Left colon (tissue), 2 donors: Measurements from ENCODE around the gene HLA-B. TPM values are rescaled to one million over a fixed set of nuclear protein-coding genes. Genes with fewer than 3 reads are reported as not detected.

Experiments used
- ATAC-seq: fragments of 200-7000 bp; cut with Tn5 transposase; one replicate; pipeline ENCODE4 v1.9.1; 2020; ENCODE audit warnings: mild to moderate bottlenecking, moderate library complexity
- DNase-seq, 2 donors: peaks; one replicate each; pipeline ENCODE4 v3.0.0-alpha.2; 2020
- intact Hi-C, 2 donors: fragments of 100-400 bp; cut with DNase I in 1 of 2; cut with micrococcal nuclease in 1 of 2; formaldehyde crosslinking; loops; one replicate each; pipeline versions ENCODE4 v1.11.2 to v1.14.0; 2022; cut with DNase I, micrococcal nuclease
- microRNA-seq, 2 donors: library from miRNA; unstranded; fragments of <30 nt; microRNA quantifications; one replicate each; pipeline versions ENCODE4 v1.1.0 to v1.2.0, GENCODE V29; 2020
- total RNA-seq, 2 donors: library from RNA; stranded (reverse); fragmentation: NEBNext Ultra II Directional; extraction: Animal tissue kit (Norgen Biotek cat#: 25700); gene quantifications; one replicate each; pipeline ENCODE4 v1.2.1, GENCODE V29; 2021
- donor health status: DM: no; HTN: no; CAD: no.
- donor health status: DM: yes; HTN: yes; CAD: no.

Gene HLA-B
- total RNA-seq, 2 donors from 2014 or later, result 1,508 to 2,239 TPM

GRCh38 chr6:31336896-31337496 lies 20.0 kb downstream of the HLA-B start:
- intact Hi-C loops, result no loop called here
- ATAC-seq (no peak), DNase-seq (no peak)

GRCh38 chr6:31332637-31333602 lies 24.1 kb downstream of the HLA-B start:
- no peak for ATAC-seq
- intact Hi-C loops, result no loop called here
- no peak for DNase-seq

GRCh38 chr6:31328355-31328960 lies 28.5 kb downstream of the HLA-B start:
- DNase-seq, result no peak
- intact Hi-C loops, result no loop called here
- ATAC-seq, result no peak

GRCh38 chr6:31321820-31322219 lies 35.2 kb downstream of the HLA-B start:
- ATAC-seq, result peak; percentile 34

GRCh38 chr6:31321005-31321707 lies 35.8 kb downstream of the HLA-B start:
- no peak for ATAC-seq
- DNase-seq, result no peak
- intact Hi-C loops, result no loop called here

More at GRCh38 chr6:31321820-31322219, 35.2 kb downstream of the HLA-B start:
- DNase-seq, result peak in 1 of 2 donors; percentile 10
- intact Hi-C loops, result no loop called here

GRCh38 chr6:31317036-31317435 lies 39.9 kb downstream of the HLA-B start:
- intact Hi-C loops, result no loop called here
- DNase-seq, result no peak
- no peak for ATAC-seq

GRCh38 chr6:31309641-31310040 lies 47.3 kb downstream of the HLA-B start:
- DNase-seq (no peak), ATAC-seq (no peak)
- intact Hi-C loops, result no loop called here

- intact Hi-C loops, result no loop called here
- ATAC-seq, result no peak
- peak in 1 of 2 donors; percentile 11 for DNase-seq
These were observed 48.2 kb downstream of the HLA-B start for GRCh38 chr6:31308845-31309175.

GRCh38 chr6:31308050-31308844 lies 48.7 kb downstream of the HLA-B start:
- ATAC-seq (peak; percentile 97), DNase-seq (peak; percentile 67 to 69)
- intact Hi-C loops, result no loop called here

GRCh38 chr6:31307669-31308049 lies 49.3 kb downstream of the HLA-B start:
- intact Hi-C loops, result no loop called here
- ATAC-seq, result no peak

GRCh38 chr6:31305703-31306219 lies 51.2 kb downstream of the HLA-B start:
- intact Hi-C loops, result no loop called here
- no peak for DNase-seq
- no peak for ATAC-seq

More at GRCh38 chr6:31307669-31308049, 49.3 kb downstream of the HLA-B start:
- DNase-seq, result peak in 1 of 2 donors; percentile 8

- ATAC-seq, result no peak
- intact Hi-C loops, result no loop called here
- no peak for DNase-seq
These were observed 52.3 kb downstream of the HLA-B start for GRCh38 chr6:31304683-31305082.

Small RNA genes lying within 50 kb of the gene (microRNA-seq; reads per million reads assigned to microRNA genes)
- gene MIR6891, result 0 to 1.1 reads per million in 2 donors

Other genes starting within 250 kb of the HLA-B start
- gene C6orf15, start 244.6 kb downstream of the HLA-B start, total RNA-seq, result not detected
- 1 to 10 TPM; 4.9 to 6.7 TPM for gene PSORS1C1, start 242.4 kb downstream of the HLA-B start, total RNA-seq
- gene CDSN, start 236.7 kb downstream of the HLA-B start, total RNA-seq, result not detected
- gene PSORS1C2, start 218.1 kb downstream of the HLA-B start, total RNA-seq, result not detected
- 10 to 100 TPM; 24.3 to 39.0 TPM for gene CCHCR1, start 199.4 kb downstream of the HLA-B start, total RNA-seq
- gene TCF19, start 198.6 kb downstream of the HLA-B start, total RNA-seq, result 1 to 10 TPM; 4.2 to 7.1 TPM
- gene POU5F1, start 186.5 kb downstream of the HLA-B start, total RNA-seq, result 1 to 10 TPM; 1.8 to 6.3 TPM
- 1,000 to 10,000 TPM; 1,163 to 1,296 TPM for gene HLA-C, start 85.1 kb downstream of the HLA-B start, total RNA-seq
- 10 to 100 TPM; 18.5 to 23.7 TPM for gene MICA, start 46.4 kb upstream of the HLA-B start, total RNA-seq
- 1 to 10 TPM; 1.2 to 1.3 TPM for gene MICB, start 141.0 kb upstream of the HLA-B start, total RNA-seq
- not detected for gene MCCD1, start 171.8 kb upstream of the HLA-B start, total RNA-seq
- gene DDX39B, start 184.8 kb upstream of the HLA-B start, total RNA-seq, result 100 to 1,000 TPM; 221 to 269 TPM
- gene ATP6V1G2, start 189.4 kb upstream of the HLA-B start, total RNA-seq, result under 1 TPM; 0.58 to 0.92 TPM
- 10 to 100 TPM; 14.4 to 18.0 TPM for gene NFKBIL1, start 190.4 kb upstream of the HLA-B start, total RNA-seq
- under 1 TPM in 1 of 2 donors, not detected in 1; 0.36 TPM for gene LTA, start 215.1 kb upstream of the HLA-B start, total RNA-seq
- gene TNF, start 218.4 kb upstream of the HLA-B start, total RNA-seq, result 1 to 10 TPM in 1 of 2 donors, under 1 TPM in 1; 0.27 to 1.4 TPM
- gene LTB, start 225.2 kb upstream of the HLA-B start, total RNA-seq, result 1 to 10 TPM in 1 of 2 donors, under 1 TPM in 1; 0.70 to 3.0 TPM
- gene LST1, start 229.1 kb upstream of the HLA-B start, total RNA-seq, result 1 to 10 TPM; 2.4 to 5.8 TPM
- 1 to 10 TPM in 1 of 2 donors, not detected in 1; 1.1 TPM for gene NCR3, start 235.8 kb upstream of the HLA-B start, total RNA-seq